H9 (cell line): ENCODE data around the gene IKZF1. TPM values are rescaled to one million over a fixed set of nuclear protein-coding genes. Genes with fewer than 3 reads are reported as not detected.

Experiments
- DNase-seq: peaks from one replicate; pipeline ENCODE4 v3.0.0-alpha.2; 2017
- H2AFZ ChIP-seq: one replicate; pipeline ENCODE4 v1.6.1; 2013; ENCODE audit warnings: mild to moderate bottlenecking, low read length, control low read depth, moderate library complexity
- H2AK5ac ChIP-seq: 2 replicates; pipeline ENCODE4 v1.6.1; 2013; ENCODE audit warnings: low read length, control low read depth, mixed read lengths; ENCODE audit not compliant: insufficient read length
- H2BK120ac ChIP-seq: one replicate; pipeline ENCODE4 v1.6.1; 2013; ENCODE audit warnings: low read depth, mild to moderate bottlenecking, low read length, control low read depth, inconsistent platforms; ENCODE audit not compliant: poor library complexity, severe bottlenecking
- H2BK12ac ChIP-seq: 2 replicates; pipeline ENCODE4 v1.6.1; 2013; ENCODE audit warnings: low read length, control low read depth, mixed read lengths, low read depth; ENCODE audit not compliant: insufficient read length
- H2BK15ac ChIP-seq: 2 replicates; pipeline ENCODE4 v1.6.1; 2013; ENCODE audit warnings: low read depth, low read length, control low read depth
- H2BK20ac ChIP-seq: one replicate; pipeline ENCODE4 v1.6.1; 2013; ENCODE audit warnings: low read depth, mild to moderate bottlenecking, low read length, control low read depth, inconsistent platforms; ENCODE audit not compliant: poor library complexity, severe bottlenecking
- H2BK5ac ChIP-seq: 2 replicates; pipeline ENCODE4 v1.6.1; 2013; ENCODE audit warnings: low read length, control low read depth, mixed read lengths; ENCODE audit not compliant: insufficient read length
- H3K14ac ChIP-seq: 2 replicates; pipeline ENCODE4 v1.6.1; 2013; ENCODE audit warnings: low read length, control low read depth; ENCODE audit not compliant: insufficient read depth
- H3K18ac ChIP-seq: 2 replicates; pipeline ENCODE4 v1.6.1; 2013; ENCODE audit warnings: low read depth, mild to moderate bottlenecking, mixed read lengths, low read length, control low read depth; ENCODE audit not compliant: insufficient read length
- H3K23ac ChIP-seq: 2 replicates; pipeline ENCODE4 v1.6.1; 2013; ENCODE audit warnings: low read length, control low read depth, mixed read lengths, low read depth; ENCODE audit not compliant: insufficient read length
- H3K23me2 ChIP-seq: 2 replicates; pipeline ENCODE4 v1.6.1; 2013; ENCODE audit warnings: low read depth, mild to moderate bottlenecking, mixed read lengths, low read length, control low read depth; ENCODE audit not compliant: insufficient read length, poor library complexity, severe bottlenecking
- H3K27ac ChIP-seq: 2 replicates; pipeline ENCODE4 v1.5.1; 2013; ENCODE audit warnings: low read length, control low read depth, mixed read lengths, low read depth; ENCODE audit not compliant: insufficient read length
- H3K27me3 ChIP-seq: 2 replicates; pipeline ENCODE4 v1.6.1; 2013; ENCODE audit warnings: low read length, control low read depth, inconsistent platforms; ENCODE audit not compliant: insufficient read depth
- H3K4ac ChIP-seq: 2 replicates; pipeline ENCODE4 v1.6.1; 2013; ENCODE audit warnings: low read depth, mild to moderate bottlenecking, control low read depth, inconsistent platforms, low read length, moderate library complexity
- H3K4me1 ChIP-seq: 2 replicates; pipeline ENCODE4 v1.6.1; 2013; ENCODE audit warnings: low read length, control low read depth, inconsistent platforms; ENCODE audit not compliant: insufficient read depth
- H3K4me2 ChIP-seq: 2 replicates; pipeline ENCODE4 v1.6.1; 2013; ENCODE audit warnings: low read length, control low read depth, mixed read lengths; ENCODE audit not compliant: insufficient read length, insufficient read depth
- H3K56ac ChIP-seq: 2 replicates; pipeline ENCODE4 v1.6.1; 2013; ENCODE audit warnings: low read depth, mild to moderate bottlenecking, mixed read lengths, low read length, control low read depth; ENCODE audit not compliant: insufficient read length
- H3K79me1 ChIP-seq: 2 replicates; pipeline ENCODE4 v1.6.1; 2013; ENCODE audit warnings: low read depth, mild to moderate bottlenecking, moderate library complexity, low read length, control low read depth, inconsistent platforms; ENCODE audit not compliant: insufficient read depth, poor library complexity, severe bottlenecking
- H3K79me2 ChIP-seq: 2 replicates; pipeline ENCODE4 v1.6.1; 2013; ENCODE audit warnings: low read length, control low read depth, inconsistent platforms; ENCODE audit not compliant: insufficient read depth
- H3K9ac ChIP-seq: 2 replicates; pipeline ENCODE4 v1.6.1; 2013; ENCODE audit warnings: low read length, control low read depth, mixed read lengths; ENCODE audit not compliant: insufficient read length; ENCODE audit errors: extremely low read depth
- H3K9me3 ChIP-seq: one replicate; pipeline ENCODE4 v1.6.1; 2013; ENCODE audit warnings: low read depth, low read length, inconsistent platforms; ENCODE audit not compliant: control insufficient read depth
- H3T11ph ChIP-seq: one replicate; pipeline ENCODE4 v1.6.1; 2013; ENCODE audit warnings: mild to moderate bottlenecking, low read length, control low read depth, inconsistent platforms
- H4K20me1 ChIP-seq: one replicate; pipeline ENCODE4 v1.6.1; 2013; ENCODE audit not compliant: control insufficient read depth, insufficient read length, insufficient read depth
- H4K5ac ChIP-seq: 2 replicates; pipeline ENCODE4 v1.6.1; 2013; ENCODE audit warnings: low read depth, mild to moderate bottlenecking, mixed read lengths, low read length, control low read depth; ENCODE audit not compliant: insufficient read length
- H4K8ac ChIP-seq: replicated peaks from 2 replicates; pipeline ENCODE4 v1.6.1; 2013; ENCODE audit warnings: low read length, control low read depth, mixed read lengths, low read depth; ENCODE audit not compliant: insufficient read length
- H4K91ac ChIP-seq: 2 replicates; pipeline ENCODE4 v1.6.1; 2013; ENCODE audit warnings: low read depth, mild to moderate bottlenecking, moderate library complexity, mixed read lengths, low read length, control low read depth; ENCODE audit not compliant: insufficient read length
- H3K27ac Mint-ChIP-seq, 3 experiments: 2 replicates in 2 of 3; 3 replicates in 1 of 3; pipeline ENCODE4 v1.8.0; 2020 to 2021; ENCODE audit warnings: mixed read lengths in 3 of 3, mild to moderate bottlenecking in 1 of 3, moderate library complexity in 1 of 3
- H3K27me3 Mint-ChIP-seq: 2 replicates; pipeline ENCODE4 v1.8.0; 2021; ENCODE audit warnings: low read depth, mild to moderate bottlenecking, moderate library complexity, mixed read lengths
- H3K36me3 Mint-ChIP-seq, 3 experiments: 2 replicates in 2 of 3; 3 replicates in 1 of 3; pipeline ENCODE4 v1.8.0; 2020 to 2021; ENCODE audit warnings: low read depth in 3 of 3, mixed read lengths in 3 of 3; ENCODE audit not compliant: insufficient read depth in 1 of 3
- H3K4me1 Mint-ChIP-seq, 2 experiments: 2 replicates each; pipeline ENCODE4 v1.8.0; 2020; ENCODE audit warnings: mixed read lengths in 2 of 2
- H3K4me3 Mint-ChIP-seq, 2 experiments: 2 replicates in 1 of 2; 3 replicates in 1 of 2; pipeline ENCODE4 v1.8.0; 2020 to 2021; ENCODE audit warnings: mild to moderate bottlenecking in 2 of 2, mixed read lengths in 2 of 2, moderate library complexity in 1 of 2
- H3K9me3 Mint-ChIP-seq, 2 experiments: 2 replicates in 1 of 2; 3 replicates in 1 of 2; pipeline ENCODE4 v1.8.0; 2020; ENCODE audit warnings: mild to moderate bottlenecking in 2 of 2, mixed read lengths in 2 of 2, moderate library complexity in 1 of 2
- CTCF ChIP-seq: fragments of 200-600 bp; sonication (generic); conservative IDR thresholded peaks from 3 replicates; pipeline ENCODE4 v1.8.0; 2021; ENCODE audit warnings: antibody characterized with exemption, mild to moderate bottlenecking
- WGBS: extraction: QIAGEN DNeasy Blood & Tissue Kit; methylation state at CpG from one replicate; pipeline ENCODE4 v1.1.7; 2013; ENCODE audit warnings: missing lambda C conversion rate, low lambda C conversion rate, mixed read lengths; ENCODE audit not compliant: insufficient read length; ENCODE audit errors: extremely low coverage; 5-methylcytosine and 5-hydroxymethylcytosine counted together
- total RNA-seq: library from RNA; stranded (reverse); gene quantifications from 2 replicates; pipeline ENCODE4 v1.2.1, GENCODE V29; 2021

The IKZF1 gene
- total RNA-seq, 1 experiment from 2014 or later, result 0.98 TPM

DNA sequence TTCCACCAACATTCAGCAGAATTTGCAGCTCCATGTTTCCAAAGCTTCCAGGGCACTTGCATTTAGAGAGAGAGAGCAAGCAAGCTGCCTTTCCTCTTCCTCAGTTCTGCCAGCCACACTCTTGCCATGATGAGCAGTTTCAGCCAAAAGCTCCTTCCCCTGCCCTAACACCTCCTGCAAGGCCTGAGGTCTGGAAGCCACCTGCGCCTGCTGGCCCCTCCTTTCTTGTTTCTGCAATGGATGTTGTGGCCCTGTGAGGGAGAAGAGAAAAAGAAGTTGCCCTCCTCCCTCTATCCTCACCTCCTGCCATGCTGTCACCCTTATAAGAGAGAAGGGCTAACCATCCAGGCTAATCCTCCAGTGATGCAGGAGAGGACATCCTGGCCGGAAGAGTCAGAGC is 48.7 kb downstream of the IKZF1 start:
- Histone ChIP-seq H4K5ac (no peak overlapping the region), H3K14ac (no peak overlapping the region), H3K79me2 (no peaks in the 10 kb centered on the region), H3T11ph (no peak overlapping the region), H2BK120ac (no peak overlapping the region), H3K4me2 (no peak overlapping the region), H3K56ac (no peak overlapping the region), H4K91ac (no peak overlapping the region), H3K27me3 (no peaks in the 10 kb centered on the region), H3K23me2 (no peaks in the 10 kb centered on the region), H2AFZ (no peak overlapping the region), H3K9ac (no peak overlapping the region), H3K27ac (no peak overlapping the region), H3K4me1 (no peaks in the 10 kb centered on the region), H3K18ac (no peak overlapping the region), H3K79me1 (no peaks in the 10 kb centered on the region), H2BK12ac (no peak overlapping the region), H2BK5ac (no peak overlapping the region), H3K9me3 (no peaks in the 10 kb centered on the region), H2BK20ac (no peak overlapping the region), H3K4ac (no peak overlapping the region), H4K20me1 (no peaks in the 10 kb centered on the region), H2AK5ac (no peak overlapping the region), H2BK15ac (no peak overlapping the region), H3K23ac (no peak overlapping the region), H4K8ac (no peak overlapping the region)
- no peaks in the 10 kb centered on the region for H3K36me3 Mint-ChIP-seq
- no peak overlapping the region for H3K27ac Mint-ChIP-seq
- H3K4me3 Mint-ChIP-seq, result no peak overlapping the region
- H3K9me3 Mint-ChIP-seq, result no peaks in the 10 kb centered on the region
- no peak for TF ChIP-seq CTCF
- no peaks in the 10 kb centered on the region for H3K4me1 Mint-ChIP-seq
- no CpG with 5 or more reads among the region's 2 CpGs for WGBS
- no peak for DNase-seq
- H3K27me3 Mint-ChIP-seq, result no peaks in the 10 kb centered on the region
